ENCODE results near the gene SLC24A2. TPM values are rescaled to one million over a fixed set of nuclear protein-coding genes. Genes with fewer than 3 reads are reported as not detected.
A peak's percentile ranks its signal among the peaks of the same experiment; 100 is the strongest.

Gene SLC24A2
- total RNA-seq, 1 experiment from 2014 or later, result not detected

GRCh38 chr9:19769213-19769612 lies 19.6 kb downstream of the SLC24A2 start:
- in situ Hi-C loops (cut with HindIII; ENCODE audit: low sequenced_read_pairs), result no loop called here
- no peak for DNase-seq (ENCODE audit: low spot score)

- in situ Hi-C loops (cut with HindIII; ENCODE audit: low sequenced_read_pairs), result no loop called here
- DNase-seq (ENCODE audit: low spot score), result no peak
Observed at GRCh38 chr9:19768798-19769197, 20.0 kb downstream of the SLC24A2 start.

- peak; percentile 68 for DNase-seq (ENCODE audit: low spot score)
- in situ Hi-C loops (cut with HindIII; ENCODE audit: low sequenced_read_pairs), result no loop called here
Observed at GRCh38 chr9:19759066-19759465, 29.8 kb downstream of the SLC24A2 start.

GRCh38 chr9:19757745-19758144 lies 31.1 kb downstream of the SLC24A2 start:
- DNase-seq (ENCODE audit: low spot score), result no peak
- in situ Hi-C loops (cut with HindIII; ENCODE audit: low sequenced_read_pairs), result no loop called here

- DNase-seq (ENCODE audit: low spot score), result no peak
- in situ Hi-C loops (cut with HindIII; ENCODE audit: low sequenced_read_pairs), result no loop called here
Observed at GRCh38 chr9:19754921-19755320, 33.9 kb downstream of the SLC24A2 start.

- DNase-seq (ENCODE audit: low spot score), result no peak
- in situ Hi-C loops (cut with HindIII; ENCODE audit: low sequenced_read_pairs), result no loop called here
Observed at GRCh38 chr9:19748278-19749126, 40.3 kb downstream of the SLC24A2 start.

- no peak for DNase-seq (ENCODE audit: low spot score)
- in situ Hi-C loops (cut with HindIII; ENCODE audit: low sequenced_read_pairs), result no loop called here
Observed at GRCh38 chr9:19746223-19746622, 42.6 kb downstream of the SLC24A2 start.

- DNase-seq (ENCODE audit: low spot score), result no peak
- in situ Hi-C loops (cut with HindIII; ENCODE audit: low sequenced_read_pairs), result no loop called here
Observed at GRCh38 chr9:19741178-19741577, 47.7 kb downstream of the SLC24A2 start.

All from G401 (cell line).